Stimulated activated CD4-positive, alpha-beta T cell treated with anti-CD3 and anti-CD28 coated beads, Interleukin-2, amount 100 ng/mL, for 48 hours (primary cell): Measurements from ENCODE around the gene AQP2.

Source experiments
- DNase-seq, 2 donors: peaks; one replicate each; pipeline ENCODE4 v3.0.0-alpha.2; 2020

AQP2 gene

DNA sequence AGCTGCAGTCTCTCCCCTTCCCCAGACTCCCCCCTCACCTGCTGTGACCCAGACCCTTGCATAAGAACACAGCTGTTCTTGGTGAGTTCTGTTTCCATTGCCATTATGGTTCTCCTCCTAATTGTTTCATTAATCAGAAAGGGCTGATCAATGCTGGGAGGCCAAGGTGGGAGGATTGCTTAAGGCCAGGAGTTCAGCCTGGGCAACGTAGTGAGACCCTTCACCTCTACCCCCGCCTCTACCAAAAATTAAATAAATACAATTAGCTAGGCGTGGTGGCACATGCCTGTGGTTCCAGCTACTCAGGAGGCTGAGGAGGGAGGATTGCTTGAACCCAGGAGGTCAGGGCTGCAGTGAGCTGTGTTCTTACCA, 29.6 kb upstream of the AQP2 start:
- no peak for DNase-seq

DNA sequence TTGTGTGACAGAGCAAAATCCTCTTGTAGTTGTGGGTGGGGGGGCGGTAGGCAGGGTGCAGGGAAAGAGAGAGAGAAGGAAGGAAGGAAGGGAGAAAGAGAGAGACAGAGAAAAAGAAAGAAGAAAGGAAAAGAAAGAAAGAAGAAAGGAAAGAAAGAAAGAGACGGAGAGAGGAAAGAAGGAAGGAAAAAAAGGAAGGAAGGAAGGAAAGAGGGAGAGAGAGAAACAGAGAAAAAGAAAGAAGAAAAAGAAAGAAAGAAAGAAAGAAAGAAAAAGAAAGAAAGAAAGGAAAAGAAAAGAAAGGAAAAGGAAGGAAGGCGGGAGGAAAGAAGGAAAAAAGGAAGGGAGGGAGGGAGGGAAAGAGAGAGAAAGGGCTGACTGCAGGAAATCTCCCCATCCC, 29.2 kb upstream of the AQP2 start:
- DNase-seq: no peak

DNA sequence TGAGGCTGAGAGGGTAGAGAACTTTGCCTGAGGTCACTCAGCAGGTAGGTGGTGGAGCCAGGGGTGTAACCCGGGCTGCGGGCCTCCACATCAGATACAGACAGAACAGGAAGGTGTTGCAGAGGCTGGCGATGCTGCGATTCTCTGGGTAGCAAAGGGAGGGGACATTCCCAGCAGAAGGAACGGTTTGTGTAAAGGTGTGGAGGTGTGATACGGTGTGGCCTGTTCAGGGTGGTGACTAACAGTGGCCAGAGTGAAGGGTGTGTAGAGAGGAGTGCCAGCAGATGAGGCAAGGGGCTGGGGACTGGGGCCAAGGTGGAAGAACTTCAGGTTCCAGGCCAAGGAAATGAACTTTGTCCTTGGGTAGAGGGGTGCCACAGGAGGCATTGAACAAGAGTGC, 28.6 kb upstream of the AQP2 start:
- no peak for DNase-seq

DNA sequence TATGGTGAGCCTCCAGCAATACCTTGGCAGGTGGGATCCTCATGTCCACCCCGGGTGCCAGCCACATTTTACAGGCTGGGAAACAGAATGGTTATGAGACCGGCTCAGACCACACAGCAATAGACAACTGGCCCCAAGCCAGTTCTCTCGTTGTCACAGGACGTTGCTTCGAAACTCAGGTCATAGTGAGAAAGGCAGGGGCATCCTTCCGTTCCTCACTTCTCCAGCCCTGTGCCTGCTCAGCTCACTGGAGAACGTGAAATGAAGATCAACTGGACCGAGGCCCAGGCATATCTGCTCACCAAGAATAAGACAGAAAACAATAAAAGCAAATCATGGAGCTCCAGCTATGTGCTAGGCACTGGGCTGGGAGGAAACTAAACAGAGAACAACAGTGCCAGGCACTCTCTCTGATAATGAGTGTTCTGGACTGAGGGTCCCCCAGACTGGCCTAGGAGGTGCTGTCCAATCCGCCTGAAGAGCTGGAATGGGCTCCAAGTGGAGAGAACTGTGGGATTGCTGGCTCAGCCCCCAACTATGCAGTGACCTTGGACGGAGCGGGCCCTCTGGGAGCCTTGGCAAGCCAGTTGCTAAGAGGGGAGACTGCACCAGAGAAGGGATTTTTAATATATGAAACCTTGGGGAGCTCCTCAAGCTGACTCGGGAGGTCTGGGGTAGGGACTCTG, 28.0 kb upstream of the AQP2 start:
- DNase-seq: no peak

DNA sequence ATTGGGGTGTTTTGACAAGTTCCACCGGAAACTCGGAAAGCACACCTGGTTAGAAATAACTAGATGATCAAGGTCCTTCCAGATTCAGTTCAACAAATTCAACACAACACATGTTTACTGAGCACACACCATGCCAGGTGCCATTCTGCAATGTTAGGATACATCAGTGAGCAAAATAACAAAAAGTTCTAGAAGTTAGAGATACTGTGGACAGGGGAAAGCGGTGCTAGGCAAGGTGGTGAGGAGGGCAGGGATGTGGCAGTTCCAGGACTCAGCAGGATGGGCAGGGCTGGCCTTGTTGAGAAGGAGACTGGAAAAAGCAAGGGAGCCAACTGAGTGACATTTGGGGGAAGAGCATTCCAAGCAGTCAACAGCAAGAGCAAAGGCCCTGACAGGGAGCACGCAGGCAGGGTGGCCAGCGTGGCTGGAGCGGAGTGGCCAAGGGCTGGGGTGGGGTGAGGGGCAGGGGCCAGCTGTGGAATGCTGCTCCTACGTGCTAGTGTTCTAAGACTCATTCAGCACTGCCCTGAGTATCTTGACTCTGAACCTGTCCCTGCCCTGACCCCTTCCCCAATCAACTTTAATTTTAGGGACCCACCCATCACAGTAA, 27.4 kb upstream of the AQP2 start:
- no peak for DNase-seq

DNA sequence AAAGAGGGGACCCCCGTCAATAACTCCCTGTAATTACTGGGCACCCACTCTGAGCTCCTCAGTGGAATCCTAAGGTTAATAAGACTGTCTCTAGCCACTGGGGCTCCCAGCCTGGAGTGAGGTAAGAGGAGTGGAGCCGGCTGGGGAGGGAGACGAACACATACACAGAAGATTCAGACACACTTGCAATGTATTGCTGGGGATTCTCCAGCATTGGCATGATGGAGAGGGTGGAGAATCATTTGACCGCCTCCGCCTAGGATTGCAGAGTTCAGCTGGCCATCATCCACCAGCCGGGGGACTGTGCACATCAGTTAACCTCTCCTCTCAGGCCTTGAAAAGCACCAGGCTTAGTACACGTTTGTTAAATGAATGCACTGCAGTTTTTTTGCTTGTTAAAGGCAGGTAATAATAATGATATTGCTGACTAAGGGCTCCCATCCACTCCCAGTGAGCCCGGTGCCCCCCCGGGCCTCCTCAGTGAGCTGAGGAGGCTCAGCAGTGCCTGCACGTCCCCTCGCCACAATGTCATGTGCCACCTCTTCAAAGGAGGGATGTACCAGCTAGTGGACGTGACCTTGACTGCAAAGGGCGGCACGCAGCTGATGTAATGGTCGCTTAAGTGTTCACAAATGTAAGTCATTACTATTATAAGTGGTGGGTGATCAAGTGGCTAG, 26.5 kb upstream of the AQP2 start:
- no peak for DNase-seq

DNA sequence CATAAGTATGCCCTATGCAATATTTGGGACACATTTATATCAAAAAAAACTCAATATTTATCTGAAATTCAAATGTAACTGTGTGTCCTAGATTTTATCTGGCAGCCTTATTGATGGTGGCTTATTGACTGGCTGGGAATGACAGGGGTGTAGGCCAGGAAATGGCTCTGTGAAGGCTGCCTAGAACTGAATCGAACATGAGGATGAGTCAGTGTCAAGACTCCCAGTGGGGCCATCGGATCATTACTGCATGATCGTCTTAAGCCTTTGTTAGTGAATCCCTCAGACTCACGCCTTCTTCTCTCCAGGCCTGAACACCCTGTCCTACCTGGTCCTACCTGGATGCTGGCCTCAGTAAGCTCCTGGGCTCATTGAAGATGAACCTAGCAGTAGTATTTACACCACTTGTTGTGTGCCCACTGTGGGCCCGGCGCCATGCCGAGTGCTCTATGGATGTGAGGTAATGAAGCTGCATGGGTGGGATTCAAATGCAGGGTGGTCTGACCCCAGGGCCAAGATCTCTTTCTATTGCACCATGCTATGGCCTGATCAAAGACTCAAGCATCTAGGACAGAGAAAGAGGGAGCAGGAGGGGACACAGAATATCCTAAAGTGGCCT, 25.8 kb upstream of the AQP2 start:
- no peak for DNase-seq

DNA sequence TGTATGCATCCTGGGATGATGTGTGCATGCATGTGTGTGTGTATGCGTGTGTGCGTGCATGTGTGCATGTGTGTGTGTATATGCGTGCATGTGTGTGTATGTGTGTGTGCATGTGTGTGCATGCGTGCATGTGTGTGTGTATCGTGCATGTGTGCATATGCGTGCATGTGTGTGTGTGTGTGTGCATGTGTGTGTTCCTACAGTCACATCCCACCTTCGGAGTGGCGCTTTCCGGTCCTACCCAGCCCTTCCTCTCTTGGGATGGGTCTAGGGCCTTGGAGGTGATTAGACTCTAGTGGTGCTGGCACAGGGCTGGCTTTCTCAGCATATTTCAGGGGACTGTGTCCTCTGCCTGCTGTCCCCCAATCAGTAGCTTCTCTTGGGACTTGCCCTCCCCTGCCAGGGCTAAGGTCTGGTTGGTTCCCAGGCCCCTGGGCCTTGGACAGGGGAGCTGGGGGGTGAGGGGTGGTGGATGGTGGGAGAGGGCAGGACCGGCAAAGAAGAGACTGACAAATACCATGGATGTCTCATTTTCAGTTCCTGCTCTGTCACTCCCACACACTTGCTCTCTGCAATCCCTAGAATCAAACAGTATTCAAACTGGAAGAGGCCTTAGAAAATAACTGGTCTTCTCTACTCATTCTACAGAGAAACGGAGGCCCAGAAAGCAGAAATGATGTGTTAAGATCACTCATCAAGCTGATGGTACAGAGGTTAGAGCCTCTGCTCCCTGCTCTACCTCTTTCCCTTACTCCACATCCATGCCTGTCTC, 24.9 kb upstream of the AQP2 start:
- no peak for DNase-seq

DNA sequence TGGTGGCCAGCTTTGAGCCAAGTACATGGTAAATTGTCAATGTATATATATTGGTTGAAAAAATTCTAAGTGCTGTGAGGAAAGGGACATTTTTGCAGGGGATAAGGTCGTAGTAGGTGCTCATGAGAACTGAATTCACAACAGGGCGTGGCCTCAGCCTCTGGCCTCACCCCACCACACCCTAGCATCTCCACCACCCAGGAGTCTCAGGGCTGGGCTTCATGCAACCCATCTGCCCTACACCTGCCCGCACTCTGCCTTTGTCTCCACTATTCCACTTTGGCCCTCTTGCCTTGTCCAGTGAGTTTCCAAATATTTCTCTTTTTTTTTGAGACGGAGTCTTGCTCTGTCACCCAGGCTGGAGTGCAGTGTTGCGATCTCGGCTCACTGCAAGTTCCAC, 22.1 kb upstream of the AQP2 start:
- DNase-seq: no peak

DNA sequence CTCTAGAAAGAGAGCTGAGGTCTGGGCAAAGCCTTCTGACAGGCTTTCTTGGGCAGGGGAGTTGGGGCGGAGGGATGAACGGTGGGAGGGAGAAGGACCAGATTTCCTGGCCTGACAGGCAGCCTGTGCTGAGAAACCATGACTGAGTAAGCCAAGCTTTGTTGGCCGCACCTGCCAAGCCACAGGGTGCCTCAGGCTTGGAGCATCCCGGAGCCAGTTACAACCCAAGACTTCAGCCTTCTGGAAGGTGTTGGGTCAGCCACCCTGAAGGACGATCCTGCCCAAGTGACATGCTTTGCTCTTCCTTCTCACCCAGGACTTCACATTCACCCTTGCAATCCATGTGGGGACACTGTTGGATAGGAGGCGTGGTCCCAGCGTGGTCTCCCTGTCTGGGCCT, 21.0 kb upstream of the AQP2 start:
- no peak for DNase-seq

DNA sequence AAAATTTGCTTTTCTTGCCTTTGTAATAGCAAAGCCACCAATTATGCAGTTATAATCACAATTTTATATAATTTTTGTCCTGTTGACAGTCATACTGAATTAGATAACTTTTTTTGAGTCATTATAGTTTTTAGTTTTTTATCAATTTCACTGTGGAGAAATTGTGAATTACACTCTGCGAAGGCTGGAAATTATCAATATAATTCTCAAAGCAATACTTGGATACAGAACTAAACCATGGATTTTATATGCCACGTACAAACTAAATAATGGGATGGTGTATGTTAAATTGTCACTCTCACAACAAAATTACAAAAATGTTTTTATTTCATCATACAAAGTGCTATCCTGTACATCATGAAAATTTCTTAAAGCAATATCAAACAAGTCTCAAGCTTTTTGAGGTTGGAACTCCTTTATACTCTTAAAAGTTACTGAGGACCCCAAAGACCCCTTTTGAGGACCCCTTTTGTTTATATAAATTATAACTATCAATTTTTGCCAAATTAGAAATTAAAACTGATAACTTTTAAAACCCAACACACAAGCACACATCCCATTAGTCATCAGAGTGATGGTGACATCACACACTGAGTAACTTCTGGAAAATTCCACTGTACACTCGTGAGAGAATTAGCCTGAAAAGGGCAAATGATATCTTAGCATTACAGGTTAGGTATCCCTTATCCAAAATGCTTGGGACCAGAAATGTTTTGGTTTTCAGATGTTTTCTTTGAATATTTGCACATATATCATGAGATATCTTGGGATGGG, 19.8 kb upstream of the AQP2 start:
- DNase-seq: no peak

DNA sequence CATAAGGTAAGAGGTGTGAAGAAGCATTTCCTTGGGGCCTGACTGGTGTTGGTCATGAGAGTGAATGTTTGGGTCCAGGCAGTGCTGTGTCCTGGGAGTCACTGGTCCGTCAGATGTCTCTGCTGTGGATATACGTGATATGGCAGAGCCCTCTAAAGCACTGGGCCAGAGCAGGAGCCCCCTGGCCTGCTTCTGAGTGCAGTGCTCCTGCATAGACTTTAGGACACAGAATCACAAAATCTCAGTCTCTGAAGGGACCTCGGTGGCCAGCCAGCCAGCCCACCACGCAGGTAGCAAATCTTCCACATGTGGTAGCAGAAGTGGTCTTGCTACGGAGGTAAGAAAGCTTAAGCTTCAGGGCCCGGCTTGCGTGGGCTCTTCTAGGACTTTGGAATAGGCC, 18.5 kb upstream of the AQP2 start:
- DNase-seq: no peak

DNA sequence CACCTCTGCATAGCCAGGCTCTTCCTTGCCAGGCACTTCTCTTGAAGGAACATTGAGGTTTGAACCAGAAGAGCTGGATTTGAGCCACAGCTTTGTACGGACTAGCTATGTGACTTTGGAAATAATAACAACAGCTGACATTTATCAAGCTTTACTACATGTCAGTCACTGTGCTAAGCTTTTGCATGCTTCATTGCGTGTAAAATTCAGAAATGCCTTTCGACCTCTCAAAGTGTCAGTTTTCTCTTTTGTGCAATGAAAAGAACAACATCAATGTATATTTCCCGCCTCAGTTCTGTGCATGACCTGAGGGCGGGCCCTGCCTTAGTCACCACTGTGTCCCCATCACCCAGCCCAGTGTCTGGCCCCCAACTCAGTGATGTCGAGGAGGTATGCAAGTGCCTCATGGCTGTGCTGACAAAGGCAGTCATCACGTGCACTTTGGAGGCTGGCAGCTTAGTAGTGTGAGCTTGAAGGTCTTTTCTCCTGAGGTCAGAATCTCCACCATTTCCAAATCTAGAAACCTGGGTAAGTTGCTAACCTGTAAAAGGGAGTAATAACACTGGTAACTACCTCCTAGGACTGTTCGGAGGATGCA, 17.9 kb upstream of the AQP2 start:
- DNase-seq: no peak

DNA sequence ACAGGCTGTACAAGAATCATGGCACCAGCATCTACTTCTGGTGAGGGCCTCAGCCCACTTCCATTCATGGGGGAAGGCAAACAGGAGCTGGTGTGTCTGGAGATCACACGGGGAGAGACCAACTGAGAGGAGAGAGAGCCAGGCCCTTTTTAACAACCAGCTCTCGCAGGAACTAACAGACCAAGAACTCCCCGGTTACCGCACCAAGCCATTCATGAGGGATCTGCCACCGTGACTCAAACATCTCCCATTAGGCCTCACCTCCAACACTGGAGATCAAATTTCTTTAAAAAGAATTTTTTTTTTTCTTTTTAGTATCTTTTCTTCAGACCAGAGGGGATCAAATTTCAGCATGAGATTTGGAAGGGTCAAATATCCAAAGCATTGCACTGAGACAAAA, 16.7 kb upstream of the AQP2 start:
- DNase-seq: no peak

DNA sequence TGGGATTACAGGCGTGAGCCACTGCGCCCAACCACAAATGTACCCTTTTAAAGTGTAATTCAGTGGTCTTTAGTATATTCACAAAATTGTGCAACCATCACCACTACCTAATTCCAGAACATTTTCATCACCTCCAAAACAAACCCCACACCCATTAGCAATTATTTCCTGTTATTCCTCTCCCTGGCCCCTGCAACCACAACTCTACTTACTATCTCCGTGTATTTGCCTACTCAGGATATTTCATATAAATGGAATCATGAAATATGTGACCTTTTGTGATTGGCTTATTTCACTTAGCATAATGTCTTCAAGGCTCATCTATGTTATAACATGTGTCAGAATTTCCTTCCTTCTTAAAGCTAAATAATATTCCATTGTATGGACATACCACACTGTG, 16.0 kb upstream of the AQP2 start:
- no peak for DNase-seq

DNA sequence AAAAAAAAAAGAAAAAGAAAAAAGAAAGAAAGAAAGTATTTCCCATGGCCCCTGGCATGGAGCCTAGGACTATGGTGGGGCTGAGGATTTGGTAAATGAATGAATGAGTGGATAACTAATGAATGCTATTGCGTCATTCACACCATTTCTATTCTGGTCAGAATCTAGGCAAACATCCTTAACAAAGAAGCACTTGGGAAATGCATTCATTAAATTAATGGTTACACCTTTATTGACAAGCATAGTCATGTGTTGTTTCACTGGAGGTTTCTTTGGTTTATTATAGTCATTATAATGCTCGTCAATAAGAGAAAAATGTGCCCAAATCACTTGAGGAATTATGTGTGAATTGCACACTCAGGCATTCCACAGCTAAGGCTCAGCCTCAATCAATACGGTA, 13.6 kb upstream of the AQP2 start:
- DNase-seq: no peak

DNA sequence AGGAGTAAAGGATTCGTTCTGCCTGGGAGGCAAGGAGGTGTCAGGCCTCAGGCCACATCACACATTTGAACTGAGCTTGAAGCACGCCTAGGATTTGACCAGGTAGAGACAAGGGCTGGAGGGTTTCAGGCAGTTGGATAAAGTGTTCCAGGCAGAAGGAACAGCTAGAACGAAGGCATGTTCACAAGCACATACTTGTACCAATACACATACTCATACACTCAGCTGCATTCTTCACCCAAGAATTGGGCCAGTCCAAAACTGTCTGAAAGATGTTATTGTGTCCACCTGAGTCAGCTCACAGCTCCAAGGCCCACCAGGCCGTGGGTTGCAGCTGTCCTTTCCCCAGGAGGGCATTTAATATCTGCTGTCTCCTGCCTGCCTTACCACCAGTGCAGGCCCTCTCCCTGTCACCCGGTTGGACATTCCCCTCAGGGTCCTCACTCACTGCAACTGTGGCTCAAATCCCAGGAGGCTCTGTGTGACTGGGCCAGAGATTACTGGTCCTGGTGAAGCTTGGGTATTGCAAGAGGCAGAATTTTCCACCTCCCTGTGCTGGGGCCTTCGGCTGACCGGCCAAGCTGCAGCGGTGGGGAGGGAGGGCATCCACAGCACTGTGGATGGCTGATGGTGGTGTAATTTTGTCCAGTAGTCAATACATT, 12.8 kb upstream of the AQP2 start:
- no peak for DNase-seq

DNA sequence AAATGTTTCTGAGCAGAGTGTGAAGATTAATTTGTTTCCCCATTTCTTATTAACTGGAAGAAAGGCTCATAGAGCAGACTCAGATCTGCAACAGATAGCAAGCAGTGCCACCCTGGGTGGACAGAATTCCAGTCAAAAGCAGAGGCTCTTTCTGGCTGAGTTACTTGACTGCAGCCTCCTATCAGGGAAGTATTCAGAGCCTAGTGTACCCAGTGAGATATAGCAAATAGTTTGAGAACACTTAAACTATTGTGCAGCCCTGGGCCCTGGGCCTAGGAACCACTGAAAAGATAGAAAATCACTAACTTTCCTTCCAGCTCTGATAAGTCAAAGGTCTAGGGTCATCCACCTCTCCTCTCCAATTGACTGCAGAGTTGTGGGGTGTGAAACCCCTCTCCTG, 11.2 kb upstream of the AQP2 start:
- no peak for DNase-seq

DNA sequence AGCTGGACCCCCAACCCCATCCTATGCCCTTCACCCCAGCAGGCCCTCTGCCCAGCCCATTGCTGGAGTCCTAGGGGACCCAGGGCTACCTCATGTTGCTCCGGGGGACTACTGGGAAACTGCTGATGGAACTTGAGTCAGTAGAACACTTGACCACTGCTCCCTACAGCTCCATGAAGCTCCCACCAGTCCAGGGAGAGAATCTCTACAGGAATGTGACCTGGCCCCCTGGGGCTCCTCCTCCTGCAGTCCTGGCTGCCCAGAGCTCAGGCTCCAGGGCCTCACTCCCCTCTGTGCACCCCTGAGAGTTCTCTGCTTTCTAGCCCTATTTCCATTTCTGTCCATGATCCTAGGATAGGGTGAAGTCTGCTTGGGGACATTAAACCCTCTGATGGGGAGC, 10.8 kb upstream of the AQP2 start:
- DNase-seq: no peak

DNA sequence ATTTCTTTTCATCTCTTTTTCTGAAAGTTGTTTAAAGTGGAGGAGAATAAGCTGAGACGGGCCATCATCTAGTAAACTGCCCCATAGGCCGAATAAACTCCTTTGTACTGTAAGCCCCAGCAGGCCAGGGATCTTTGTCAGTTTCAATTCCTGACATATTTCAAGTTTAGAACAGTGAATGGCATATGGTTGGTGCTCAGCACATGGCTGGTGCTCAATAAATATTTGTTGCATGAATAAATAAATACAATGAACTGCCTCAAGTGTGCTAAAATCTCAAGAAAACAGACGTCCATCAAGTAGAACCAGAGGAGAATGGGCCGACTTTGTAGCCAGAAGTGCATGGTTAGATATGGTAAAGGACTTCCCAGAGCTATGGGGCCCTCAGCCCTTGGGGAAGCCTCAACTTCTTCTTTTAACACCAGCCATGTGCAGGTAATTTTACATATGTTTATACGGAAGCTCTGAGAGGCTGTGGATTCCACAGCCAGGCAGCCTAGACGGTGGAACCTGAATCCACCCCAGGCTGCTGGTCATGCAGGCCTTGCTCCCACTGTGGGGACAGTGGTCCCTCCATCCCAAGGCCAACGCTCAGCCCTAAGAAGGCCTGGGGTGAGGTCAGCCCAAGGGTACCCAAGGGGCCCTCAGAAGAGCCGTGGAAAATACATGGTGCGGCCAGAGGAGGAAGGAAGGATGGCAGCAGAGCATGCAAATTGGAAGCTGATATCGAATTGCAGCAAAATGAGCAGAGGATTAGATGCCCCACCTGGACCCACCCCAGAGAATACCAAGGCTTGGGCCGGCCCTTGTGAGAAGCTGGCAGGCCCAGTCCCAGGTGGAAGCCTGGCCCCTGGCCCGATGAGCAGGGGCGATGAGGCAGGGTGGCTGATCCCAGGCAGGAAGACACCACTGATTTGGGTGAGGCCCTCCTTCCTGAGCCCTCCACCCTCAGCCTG, 8.7 kb upstream of the AQP2 start:
- DNase-seq: no peak

DNA sequence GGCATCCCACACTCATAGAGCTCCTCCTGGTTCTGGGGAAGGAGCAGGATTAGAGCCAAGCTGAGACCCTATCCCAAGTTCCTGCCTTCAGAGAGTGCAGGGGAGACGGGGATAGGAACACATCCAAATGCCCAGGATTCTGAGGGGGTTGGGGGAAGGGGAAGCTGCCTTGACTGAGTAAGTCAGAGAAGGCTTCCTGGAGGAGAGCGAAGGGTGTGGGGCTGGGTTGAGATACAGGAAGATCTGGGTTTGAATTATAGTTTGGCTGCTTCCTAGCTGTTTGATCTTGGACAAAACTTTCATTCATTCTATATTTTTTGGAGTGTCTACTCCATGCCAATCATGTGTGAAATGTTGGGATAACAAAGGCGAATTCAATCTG, 8.0 kb upstream of the AQP2 start:
- DNase-seq: no peak
